NT2/D1 (cell line): Measurements from ENCODE around the gene RBM28.

ENCODE experiments used
- SUZ12 ChIP-seq: IDR thresholded peaks from 2 replicates; pipeline ENCODE4 v1.6.1; 2011; ENCODE audit not compliant: insufficient read length, insufficient read depth; ENCODE audit errors: extremely low read depth
- YY1 ChIP-seq: IDR thresholded peaks from 2 replicates; pipeline ENCODE4 v1.6.1; 2011; ENCODE audit not compliant: insufficient read length, insufficient read depth
- ZNF274 ChIP-seq: IDR thresholded peaks from 2 replicates; pipeline ENCODE4 v1.6.1; 2011; ENCODE audit warnings: mild to moderate bottlenecking, low read depth, low read length

DNA sequence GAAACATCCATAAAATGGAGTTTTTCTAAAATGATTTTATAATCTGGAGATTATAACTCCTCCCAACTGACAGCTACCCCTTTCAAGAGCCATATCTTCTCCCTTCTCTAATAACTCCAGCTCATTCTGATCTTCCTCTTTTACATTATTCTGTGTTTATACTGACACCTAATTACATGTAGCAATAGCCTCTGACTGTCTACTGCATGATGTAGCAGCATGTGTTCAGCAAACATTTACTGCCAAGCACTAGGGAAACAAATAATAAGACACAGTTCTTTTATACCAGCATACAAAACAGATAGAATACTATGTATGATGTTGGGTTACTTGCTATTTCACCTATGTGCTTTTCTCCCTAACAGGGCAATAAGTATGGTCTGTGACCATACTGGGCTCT lies 20.7 kb downstream of the RBM28 start:
- no peak for TF ChIP-seq ZNF274
- TF ChIP-seq YY1, result no peak
- no peak for TF ChIP-seq SUZ12
